ENCODE data around the gene BCL7C. TPM values are rescaled to one million over a fixed set of nuclear protein-coding genes. Genes with fewer than 3 reads are reported as not detected.

Gene BCL7C
- total RNA-seq, 3 donors from 2014 or later (not counting 1 experiment from before 2014, with no cell fraction given): 25.1 to 28.5 (median 27.4) TPM

DNA sequence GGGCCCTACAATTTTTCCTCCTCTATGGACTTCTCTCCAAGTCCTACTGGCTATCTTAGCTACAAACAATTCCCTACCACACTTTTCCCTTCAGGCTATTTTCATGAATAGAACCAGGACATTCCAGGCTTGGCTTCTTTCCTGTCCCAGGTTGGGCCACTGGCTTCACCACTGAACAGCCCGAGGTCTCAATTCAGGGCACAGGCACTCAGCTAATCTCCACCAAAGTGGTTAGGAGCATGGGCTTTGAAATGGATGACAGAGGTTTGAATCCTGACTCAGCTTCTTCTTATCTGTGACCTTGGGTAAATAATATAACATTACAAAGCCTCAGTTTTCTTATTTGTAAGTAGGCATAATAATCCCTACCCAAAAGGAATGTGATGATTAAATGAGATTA lies 56.0 kb downstream of the BCL7C start:
- ATAC-seq (no peak), DNase-seq (no peak)
- H3K4me3 Mint-ChIP-seq: no peak overlapping the region
- no peaks in the 10 kb centered on the region for H3K36me3 ChIP-seq (ENCODE audit: control insufficient read depth, insufficient read depth, low read length)
- 64% methylated on average over 1 of the region's 1 CpG for WGBS (ENCODE audit: insufficient coverage)
- no peaks in the 10 kb centered on the region for H3K36me3 Mint-ChIP-seq
- H3K4me1 ChIP-seq (ENCODE audit: control insufficient read depth, insufficient read depth, low read length): no peaks in the 10 kb centered on the region
- no peak overlapping the region for H3K27ac ChIP-seq (ENCODE audit: low read length)
- TF ChIP-seq CTCF (IDR thresholded peaks at IDR 0.05): no peak
- H3K9me3 Mint-ChIP-seq: no peaks in the 10 kb centered on the region
- no peak overlapping the region for H3K27ac Mint-ChIP-seq
- intact Hi-C loops (cut with micrococcal nuclease): no loop called here
- H3K4me1 Mint-ChIP-seq: no peaks in the 10 kb centered on the region
- no peaks in the 10 kb centered on the region for H3K27me3 ChIP-seq (ENCODE audit: control insufficient read depth, insufficient read depth, low read length)
- H3K4me3 ChIP-seq (ENCODE audit: low read length): no peak overlapping the region
- H3K9me3 ChIP-seq (ENCODE audit: control insufficient read depth, insufficient read depth, low read length): no peaks in the 10 kb centered on the region
- no peaks in the 10 kb centered on the region for H3K27me3 Mint-ChIP-seq (ENCODE audit: low read depth in 2 of 2)

Other genes with a start within 250 kb of the BCL7C start
- gene PRR14, start 243.1 kb downstream of the BCL7C start, total RNA-seq: 100 to 1,000 TPM in 2 of 3 donors, 10 to 100 TPM in 1; 81.0 to 110 (median 101) TPM
- gene FBRS, start 235.6 kb downstream of the BCL7C start, total RNA-seq: 100 to 1,000 TPM; 158 to 182 (median 172) TPM
- 10 to 100 TPM; 78.8 to 99.0 (median 89.3) TPM for gene SRCAP, start 194.9 kb downstream of the BCL7C start, total RNA-seq
- gene PHKG2, start 145.7 kb downstream of the BCL7C start, total RNA-seq: 10 to 100 TPM; 50.5 to 86.1 (median 64.8) TPM
- gene CFAP119, start 132.0 kb downstream of the BCL7C start, total RNA-seq: 1 to 10 TPM; 3.4 to 5.1 (median 4.9) TPM
- gene RNF40, start 131.8 kb downstream of the BCL7C start, total RNA-seq: 100 to 1,000 TPM; 153 to 167 (median 161) TPM
- gene ZNF629, start 106.9 kb downstream of the BCL7C start, total RNA-seq: 1 to 10 TPM in 2 of 3 donors, under 1 TPM in 1; 0.96 to 1.9 (median 1.8) TPM
- gene CTF1, start 2.5 kb upstream of the BCL7C start, total RNA-seq: under 1 TPM; 0.45 to 0.60 (median 0.47) TPM
- gene FBXL19, start 29.5 kb upstream of the BCL7C start, total RNA-seq: 10 to 100 TPM; 10.1 to 13.3 (median 12.4) TPM
- 10 to 100 TPM; 10.8 to 19.8 (median 12.8) TPM for gene ORAI3, start 55.0 kb upstream of the BCL7C start, total RNA-seq
- 10 to 100 TPM; 32.9 to 34.5 (median 33.9) TPM for gene SETD1A, start 63.7 kb upstream of the BCL7C start, total RNA-seq
- gene HSD3B7, start 91.1 kb upstream of the BCL7C start, total RNA-seq: 1 to 10 TPM in 1 of 3 donors, under 1 TPM in 2; 0.26 to 2.1 (median 0.39) TPM
- gene STX1B, start 116.6 kb upstream of the BCL7C start, total RNA-seq: 1 to 10 TPM in 1 of 3 donors, under 1 TPM in 2; 0.14 to 1.6 (median 0.32) TPM
- 100 to 1,000 TPM; 128 to 145 (median 133) TPM for gene STX4, start 139.5 kb upstream of the BCL7C start, total RNA-seq
- gene ZNF668, start 180.2 kb upstream of the BCL7C start, total RNA-seq: 10 to 100 TPM; 11.0 to 27.4 (median 22.6) TPM
- 10 to 100 TPM; 22.0 to 31.1 (median 30.1) TPM for gene ZNF646, start 180.3 kb upstream of the BCL7C start, total RNA-seq
- gene PRSS53, start 194.9 kb upstream of the BCL7C start, total RNA-seq: 1 to 10 TPM; 4.3 to 7.4 (median 5.1) TPM
- 10 to 100 TPM; 35.9 to 42.1 (median 41.8) TPM for gene VKORC1, start 200.7 kb upstream of the BCL7C start, total RNA-seq
- gene BCKDK, start 214.3 kb upstream of the BCL7C start, total RNA-seq: 10 to 100 TPM in 2 of 3 donors, 1 to 10 TPM in 1; 9.9 to 16.3 (median 12.1) TPM
- 100 to 1,000 TPM in 1 of 3 donors, 10 to 100 TPM in 2; 90.6 to 101 (median 93.4) TPM for gene KAT8, start 223.6 kb upstream of the BCL7C start, total RNA-seq
- not detected for gene PRSS8, start 241.7 kb upstream of the BCL7C start, total RNA-seq